GM18951 (cell line): ENCODE measurements around the gene LYPD8.

Source experiments
- POLR2A ChIP-seq: IDR thresholded peaks from 4 replicates; pipeline ENCODE4 v1.6.1; 2011; ENCODE audit warnings: mild to moderate bottlenecking; ENCODE audit not compliant: insufficient read length, insufficient read depth; ENCODE audit errors: extremely low read depth
- in situ Hi-C: fragments of 300-500 bp; cut with MboI; formaldehyde crosslinking; loops from one replicate; pipeline ENCODE4 v1.12.0; 2022; ENCODE audit warnings: low sequenced_read_pairs, mixed read lengths, inconsistent platforms; ENCODE audit not compliant: unreplicated experiment

The LYPD8 gene

GRCh38 chr1:248786156-248786555 is 30.6 kb upstream of the LYPD8 start:
- no peak for TF ChIP-seq POLR2A
- in situ Hi-C loops = no loop called here

- TF ChIP-seq POLR2A = no peak
- in situ Hi-C loops = no loop called here
Measured at GRCh38 chr1:248783367-248783766, 27.8 kb upstream of the LYPD8 start.

- TF ChIP-seq POLR2A = no peak
- in situ Hi-C loops = no loop called here
Measured at GRCh38 chr1:248782416-248783141, 27.0 kb upstream of the LYPD8 start.

GRCh38 chr1:248779350-248779749 is 23.8 kb upstream of the LYPD8 start:
- no peak for TF ChIP-seq POLR2A
- in situ Hi-C loops = no loop called here

GRCh38 chr1:248778906-248779305 is 23.3 kb upstream of the LYPD8 start:
- in situ Hi-C loops = no loop called here
- no peak for TF ChIP-seq POLR2A

- TF ChIP-seq POLR2A = no peak
- in situ Hi-C loops = no loop called here
Measured at GRCh38 chr1:248776991-248777390, 21.4 kb upstream of the LYPD8 start.

- in situ Hi-C loops = no loop called here
- TF ChIP-seq POLR2A = no peak
Measured at GRCh38 chr1:248775441-248775840, 19.9 kb upstream of the LYPD8 start.

GRCh38 chr1:248759644-248760043 is 4.1 kb upstream of the LYPD8 start:
- in situ Hi-C loops = no loop called here
- TF ChIP-seq POLR2A = no peak

GRCh38 chr1:248758352-248758751 is 2.8 kb upstream of the LYPD8 start:
- in situ Hi-C loops = no loop called here
- TF ChIP-seq POLR2A = no peak

GRCh38 chr1:248757784-248758195 is 2.2 kb upstream of the LYPD8 start:
- in situ Hi-C loops = no loop called here
- no peak for TF ChIP-seq POLR2A

- no peak for TF ChIP-seq POLR2A
- in situ Hi-C loops = no loop called here
Measured at GRCh38 chr1:248756636-248757035, 1.1 kb upstream of the LYPD8 start.

- in situ Hi-C loops = no loop called here
Measured at GRCh38 chr1:248756151-248756550, 592 bp upstream of the LYPD8 start.

GRCh38 chr1:248753708-248754280 is 1.8 kb downstream of the LYPD8 start:
- TF ChIP-seq POLR2A = no peak
- in situ Hi-C loops = no loop called here

More at GRCh38 chr1:248756151-248756550, 592 bp upstream of the LYPD8 start:
- no peak for TF ChIP-seq POLR2A

GRCh38 chr1:248753029-248753594 is 2.4 kb downstream of the LYPD8 start:
- in situ Hi-C loops = no loop called here
- no peak for TF ChIP-seq POLR2A

- in situ Hi-C loops = no loop called here
- no peak for TF ChIP-seq POLR2A
Measured at GRCh38 chr1:248752161-248753028, 3.2 kb downstream of the LYPD8 start.
